IMR-90 (cell line): ENCODE data around the gene UNC13B. TPM values are rescaled to one million over a fixed set of nuclear protein-coding genes. Genes with fewer than 3 reads are reported as not detected.

Source experiments
- ATAC-seq: fragments of 200-7000 bp; cut with Tn5 transposase; 2 replicates; pipeline ENCODE4 v1.9.1; 2020; ENCODE audit warnings: low read depth, mild to moderate bottlenecking, moderate library complexity
- BruUV-seq: library from RNA; stranded (reverse); fragments of 400-500 nt; replicated peaks from 2 replicates; lab custom pipeline; 2021; lab: Mats Ljungman, UMichigan
- CTCF ChIA-PET: fragments of 300-600 bp; formaldehyde crosslinking; extraction: SDS; loops from one replicate; lab custom pipeline; 2021; ENCODE audit warnings: antibody characterized with exemption; lab: Yijun Ruan, JAX
- POLR2A ChIA-PET: fragments of 300-600 bp; sonication (Branson Sonifier 250); formaldehyde crosslinking; loops from one replicate; lab custom pipeline; 2022; ENCODE audit warnings: antibody characterized with exemption; ENCODE audit not compliant: unreplicated experiment; lab: Charles Lee
- DNase-seq: peaks from one replicate; pipeline ENCODE4 v3.0.0; 2013
- H2AFZ ChIP-seq: replicated peaks from 2 replicates; pipeline ENCODE3; 2013; ENCODE audit warnings: low read length, mild to moderate bottlenecking; ENCODE audit not compliant: poor library complexity
- H2AK5ac ChIP-seq: 2 replicates; pipeline ENCODE4 v1.6.1; 2013; ENCODE audit warnings: low read depth, low read length, inconsistent platforms
- H2AK9ac ChIP-seq: replicated peaks from 2 replicates; pipeline ENCODE3; 2013; ENCODE audit warnings: mild to moderate bottlenecking, low read depth, low read length, moderate library complexity; ENCODE audit not compliant: poor library complexity
- H2BK120ac ChIP-seq: 2 replicates; pipeline ENCODE4 v1.6.1; 2013; ENCODE audit warnings: low read depth, low read length, inconsistent platforms
- H2BK15ac ChIP-seq: 3 replicates; pipeline ENCODE4 v1.6.1; 2013; ENCODE audit warnings: low read depth, low read length, inconsistent platforms
- H2BK20ac ChIP-seq: 2 replicates; pipeline ENCODE4 v1.6.1; 2013; ENCODE audit warnings: low read depth, mild to moderate bottlenecking, inconsistent platforms, low read length, moderate library complexity
- H2BK5ac ChIP-seq: 2 replicates; pipeline ENCODE4 v1.6.1; 2013; ENCODE audit warnings: mild to moderate bottlenecking, low read depth, low read length, inconsistent platforms; ENCODE audit not compliant: poor library complexity, severe bottlenecking
- H3K14ac ChIP-seq: replicated peaks from 2 replicates; pipeline ENCODE4 v1.6.1; 2013; ENCODE audit warnings: low read depth, low read length, inconsistent platforms
- H3K18ac ChIP-seq: 2 replicates; pipeline ENCODE4 v1.6.1; 2013; ENCODE audit warnings: low read depth, low read length, control low read depth
- H3K23ac ChIP-seq: 2 replicates; pipeline ENCODE4 v1.6.1; 2013; ENCODE audit warnings: low read depth, low read length, inconsistent platforms
- H3K27ac ChIP-seq: 2 replicates; pipeline ENCODE4 v1.5.1; 2013; ENCODE audit warnings: mild to moderate bottlenecking, control low read depth, low read length; ENCODE audit not compliant: insufficient read depth
- H3K27me3 ChIP-seq: 2 replicates; pipeline ENCODE4 v1.6.1; 2013; ENCODE audit warnings: low read length; ENCODE audit not compliant: control insufficient read depth, insufficient read depth
- H3K36me3 ChIP-seq: 2 replicates; pipeline ENCODE4 v1.6.1; 2013; ENCODE audit warnings: low read length, mixed read lengths; ENCODE audit not compliant: control insufficient read depth, insufficient read depth
- H3K4ac ChIP-seq: 2 replicates; pipeline ENCODE4 v1.6.1; 2013; ENCODE audit warnings: low read depth, low read length, inconsistent platforms
- H3K4me1 ChIP-seq: 2 replicates; pipeline ENCODE4 v1.6.1; 2013; ENCODE audit warnings: low read length, mixed read lengths; ENCODE audit not compliant: control insufficient read depth, insufficient read depth
- H3K4me2 ChIP-seq: 2 replicates; pipeline ENCODE4 v1.6.1; 2013; ENCODE audit warnings: low read depth, mild to moderate bottlenecking, control low read depth, low read length, moderate library complexity
- H3K4me3 ChIP-seq: 2 replicates; pipeline ENCODE4 v1.5.1; 2013; ENCODE audit warnings: low read depth, mild to moderate bottlenecking, control low read depth, low read length, moderate library complexity; ENCODE audit not compliant: insufficient read depth
- H3K56ac ChIP-seq: 2 replicates; pipeline ENCODE4 v1.6.1; 2013; ENCODE audit warnings: low read length, inconsistent platforms; ENCODE audit not compliant: insufficient read depth; ENCODE audit errors: extremely low read depth
- H3K79me1 ChIP-seq, 2 experiments: 2 replicates each; pipeline ENCODE4 v1.6.1; 2013; ENCODE audit warnings: low read length in 2 of 2, inconsistent platforms in 1 of 2, low read depth in 1 of 2
- H3K9ac ChIP-seq: 2 replicates; pipeline ENCODE4 v1.6.1; 2013; ENCODE audit warnings: low read depth, low read length, control low read depth
- H3K9me1 ChIP-seq: 2 replicates; pipeline ENCODE4 v1.6.1; 2013; ENCODE audit warnings: low read length, inconsistent platforms; ENCODE audit not compliant: insufficient read depth
- H3K9me3 ChIP-seq: 2 replicates; pipeline ENCODE4 v1.6.1; 2013; ENCODE audit warnings: low read length; ENCODE audit not compliant: control insufficient read depth, insufficient read depth
- H4K20me1 ChIP-seq: 2 replicates; pipeline ENCODE4 v1.6.1; 2013; ENCODE audit warnings: low read length, inconsistent platforms; ENCODE audit not compliant: insufficient read depth
- H4K5ac ChIP-seq: 2 replicates; pipeline ENCODE4 v1.6.1; 2013; ENCODE audit warnings: mild to moderate bottlenecking, low read depth, low read length, control low read depth
- H4K8ac ChIP-seq, 2 experiments: 2 replicates each; pipeline ENCODE4 v1.6.1; 2013; ENCODE audit warnings: low read depth in 2 of 2, low read length in 2 of 2, control low read depth in 1 of 2, inconsistent platforms in 1 of 2
- H4K91ac ChIP-seq: 2 replicates; pipeline ENCODE4 v1.6.1; 2013; ENCODE audit warnings: low read depth, low read length, inconsistent platforms; ENCODE audit not compliant: insufficient read depth
- CEBPB ChIP-seq: IDR thresholded peaks from 2 replicates; pipeline ENCODE4 v1.6.1; 2012; ENCODE audit warnings: low read depth, low read length, improper control_type of control experiment
- ELK1 ChIP-seq: fragments of 150-350 bp; IDR thresholded peaks from 2 replicates; pipeline ENCODE4 v1.6.1; 2016; ENCODE audit warnings: low read depth, mild to moderate bottlenecking, low read length, moderate library complexity, borderline replicate concordance
- FOS ChIP-seq: fragments of 150-350 bp; IDR thresholded peaks from 2 replicates; pipeline ENCODE4 v1.6.1; 2016; ENCODE audit warnings: low read depth, low read length
- MAZ ChIP-seq: IDR thresholded peaks from 2 replicates; pipeline ENCODE4 v1.6.1; 2012; ENCODE audit warnings: low read depth, mild to moderate bottlenecking, low read length, improper control_type of control experiment, moderate library complexity, borderline replicate concordance
- MXI1 ChIP-seq: IDR thresholded peaks from 2 replicates; pipeline ENCODE4 v1.6.1; 2012; ENCODE audit warnings: low read depth, mild to moderate bottlenecking, low read length, moderate library complexity, borderline replicate concordance
- RAD21 ChIP-seq: IDR thresholded peaks from 2 replicates; pipeline ENCODE4 v1.6.1; 2012; ENCODE audit warnings: low read length, improper control_type of control experiment
- RFX5 ChIP-seq: IDR thresholded peaks from 2 replicates; pipeline ENCODE4 v1.8.0; 2012; ENCODE audit warnings: low read depth, mild to moderate bottlenecking, low read length, moderate library complexity
- SMC3 ChIP-seq: fragments of 150-350 bp; IDR thresholded peaks from 2 replicates; pipeline ENCODE4 v1.6.1; 2016; ENCODE audit warnings: low read depth, mild to moderate bottlenecking, antibody characterized with exemption, low read length, moderate library complexity
- WGBS, 2 experiments: methylation state at CpG; one replicate each; pipeline versions ENCODE4 v1.1.5 to v1.1.7; 2013; ENCODE audit warnings: missing lambda C conversion rate in 2 of 2; ENCODE audit not compliant: insufficient read length in 1 of 2; ENCODE audit errors: extremely low coverage in 2 of 2; 5-methylcytosine and 5-hydroxymethylcytosine counted together
- dilution Hi-C: fragments of 300-500 bp; cut with HindIII; formaldehyde crosslinking; loops from one replicate; pipeline ENCODE4 v1.14.3; 2018; ENCODE audit warnings: low sequenced_read_pairs; ENCODE audit not compliant: unreplicated experiment
- in situ Hi-C: fragments of 300-500 bp; cut with MboI; formaldehyde crosslinking; loops from 3 replicates; pipeline ENCODE4 v1.14.3; 2019; ENCODE audit warnings: low sequenced_read_pairs, inconsistent platforms, mixed read lengths
- intact Hi-C: fragments of 100-400 bp; cut with micrococcal nuclease; formaldehyde crosslinking; loops from 2 replicates; pipeline ENCODE4 v1.10.0; 2022
- polyA plus RNA-seq, 3 experiments: library from polyadenylated mRNA; depleted of rRNA; stranded (reverse); fragments of >200 nt; gene quantifications; 2 replicates each; pipeline ENCODE4 v1.2.3, GENCODE V29; 2012; ENCODE audit warnings: low replicate concordance in 1 of 3
- total RNA-seq: library from RNA; depleted of rRNA; stranded (reverse); fragments of >200 nt; gene quantifications from 2 replicates; pipeline ENCODE4 v1.2.3, GENCODE V29; 2012

UNC13B gene
- total and polyA plus RNA-seq, 2 of the 4 experiments (the other 2 are of a cell fraction), result 7.5 to 14.3 TPM

GRCh38 chr9:35134920-35135319 is 26.9 kb upstream of the UNC13B start:
- H4K5ac ChIP-seq, result no peak overlapping the region
- CTCF ChIA-PET, result no interaction called here
- H2BK20ac ChIP-seq, result no peak overlapping the region
- dilution Hi-C loops, result no loop called here
- in situ Hi-C loops, result no loop called here
- H3K23ac ChIP-seq, result no peak overlapping the region
- H2AK9ac ChIP-seq, result no peak overlapping the region
- H3K4ac ChIP-seq, result no peak overlapping the region
- H3K18ac ChIP-seq, result no peak overlapping the region
- H2BK120ac ChIP-seq, result no peak overlapping the region
- BruUV-seq, result no TSS peak
- H2BK15ac ChIP-seq, result no peak overlapping the region
- no peak overlapping the region for H3K14ac ChIP-seq
- no peak overlapping the region for H3K9ac ChIP-seq
- no peak overlapping the region for H4K91ac ChIP-seq
- H2BK5ac ChIP-seq, result no peak overlapping the region
- H4K20me1 ChIP-seq, result no peaks in the 10 kb centered on the region
- no peaks in the 10 kb centered on the region for H3K9me1 ChIP-seq
- H3K36me3 ChIP-seq, result no peaks in the 10 kb centered on the region
- WGBS, 2 experiments, result 20% methylated on average over 1 of the region's 6 CpGs; no CpG with 5 or more reads in 1 of the 2 experiments
- no peaks in the 10 kb centered on the region for H3K4me1 ChIP-seq
- no peak overlapping the region for H3K4me2 ChIP-seq
- intact Hi-C loops, result no loop called here
- no peaks in the 10 kb centered on the region for H3K79me1 ChIP-seq
- no peak overlapping the region for H4K8ac ChIP-seq
- peaks cover 2% of the 10 kb centered on the region; the same call in 1 of the 2 replicates for H3K27me3 ChIP-seq
- ATAC-seq (no peak), DNase-seq (no peak)
- TF ChIP-seq ELK1, result no peak
- TF ChIP-seq RFX5, result no peak
- no peak for TF ChIP-seq SMC3
- TF ChIP-seq FOS, result no peak
- TF ChIP-seq MXI1, result no peak
- no peak for TF ChIP-seq CEBPB
- TF ChIP-seq MAZ, result no peak
- no peak for TF ChIP-seq RAD21
- no peak overlapping the region for H3K56ac ChIP-seq
- H3K27ac ChIP-seq, result no peak overlapping the region
- H3K4me3 ChIP-seq, result no peak overlapping the region
- no peak overlapping the region for H2AFZ ChIP-seq
- H2AK5ac ChIP-seq, result no peak overlapping the region
- H3K9me3 ChIP-seq, result peaks cover 2% of the 10 kb centered on the region; the same call in 1 of the 2 replicates
- POLR2A ChIA-PET, result no interaction called here
